SU-DHL-6 (cell line): ENCODE measurements around the gene SORL1.

Experiments
- CTCF ChIP-seq: fragments of 200-600 bp; sonication (generic); IDR thresholded peaks from one replicate; pipeline ENCODE4 v1.5.1; 2017; ENCODE audit warnings: antibody characterized with exemption, mild to moderate bottlenecking, low read length, moderate library complexity; ENCODE audit not compliant: insufficient read depth, poor library complexity, severe bottlenecking
- EZH2phosphoT487 ChIP-seq: fragments of 200-600 bp; sonication (generic), shearing (Covaris generic); conservative IDR thresholded peaks from 2 replicates; pipeline ENCODE4 v1.6.1; 2018; ENCODE audit warnings: mild to moderate bottlenecking, antibody characterized with exemption, low read length, moderate library complexity, mixed read lengths

GRCh38 chr11:121654843-121655536 is 202.9 kb downstream of the SORL1 start:
- no peak for TF ChIP-seq CTCF
- no peak for TF ChIP-seq EZH2phosphoT487
